Erythroblast (primary cell): ENCODE measurements around the gene SURF4.

Experiments used
- GATA1 ChIP-seq: IDR thresholded peaks from 2 replicates; pipeline ENCODE4 v1.6.1; 2011; ENCODE audit warnings: low read depth, mild to moderate bottlenecking, control low read depth, low read length, moderate library complexity
- POLR2A ChIP-seq: IDR thresholded peaks from 2 replicates; pipeline ENCODE4 v1.6.1; 2011; ENCODE audit warnings: mild to moderate bottlenecking, low read length

DNA sequence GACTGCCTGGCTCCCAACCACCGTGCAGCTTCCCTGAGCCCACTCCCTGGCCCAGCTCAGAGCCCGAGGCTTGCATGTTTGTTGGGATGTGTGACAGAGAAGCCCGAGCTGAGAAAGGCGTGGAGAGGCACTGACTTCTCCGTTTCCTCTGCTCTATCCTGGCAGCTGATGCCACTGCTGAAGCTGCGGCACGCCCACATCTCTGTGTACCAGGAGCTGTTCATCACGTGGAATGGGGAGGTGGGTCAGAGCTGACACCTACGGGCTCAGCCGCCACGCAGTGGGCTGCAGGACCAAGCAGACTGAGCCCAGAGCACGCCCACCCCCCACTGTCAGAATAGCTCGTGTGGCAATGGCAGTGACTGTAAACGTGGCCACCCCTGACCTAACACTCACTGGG, 9.6 kb upstream of the SURF4 start:
- no peak for TF ChIP-seq POLR2A
- TF ChIP-seq GATA1: no peak
